ENCODE measurements around the gene GNPTAB.
"Not testable (repeated sequence)": the region's sequence is repeated elsewhere in the genome, so short reads cannot be mapped to it uniquely, and the experiment has no call there.

GNPTAB gene

DNA sequence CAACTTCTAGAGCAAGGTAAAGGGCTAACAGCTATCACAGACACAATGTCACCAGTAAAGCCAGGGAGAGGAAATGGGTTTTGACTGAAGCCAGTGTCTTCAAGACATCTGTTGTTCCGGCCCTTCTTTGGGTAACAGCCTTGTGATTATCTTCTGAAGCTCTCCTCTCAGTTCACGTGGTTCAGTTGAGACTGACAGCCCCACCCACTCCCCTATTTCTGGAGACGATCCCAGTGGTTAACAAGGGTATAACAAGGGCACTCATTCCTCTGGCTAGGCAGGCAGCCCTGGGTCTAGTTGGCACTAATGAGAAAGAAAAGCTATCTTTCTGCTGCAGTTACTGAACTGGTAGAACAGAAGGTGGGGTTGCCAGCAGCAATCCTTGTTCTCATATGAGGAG, 6.9 kb downstream of the GNPTAB start:
- TF ChIP-seq CTCF (conservative IDR thresholded peaks at IDR 0.05; ENCODE audit: control insufficient read depth, insufficient read depth, low read depth, low read length), result peak; percentile 8
- DNase-seq (ENCODE audit: low read depth), result peak; percentile 6
- H3K4me3 ChIP-seq (ENCODE audit: control insufficient read depth, low read depth, low read length), result no peak overlapping the region

- H3K4me3 ChIP-seq (ENCODE audit: control insufficient read depth, low read depth, low read length), result no peak overlapping the region
- DNase-seq (ENCODE audit: low read depth), result no peak
- TF ChIP-seq CTCF (conservative IDR thresholded peaks at IDR 0.05; ENCODE audit: control insufficient read depth, insufficient read depth, low read depth, low read length), result no peak
These were observed 7.7 kb downstream of the GNPTAB start for GRCh38 chr12:101823039-101823438.

DNA sequence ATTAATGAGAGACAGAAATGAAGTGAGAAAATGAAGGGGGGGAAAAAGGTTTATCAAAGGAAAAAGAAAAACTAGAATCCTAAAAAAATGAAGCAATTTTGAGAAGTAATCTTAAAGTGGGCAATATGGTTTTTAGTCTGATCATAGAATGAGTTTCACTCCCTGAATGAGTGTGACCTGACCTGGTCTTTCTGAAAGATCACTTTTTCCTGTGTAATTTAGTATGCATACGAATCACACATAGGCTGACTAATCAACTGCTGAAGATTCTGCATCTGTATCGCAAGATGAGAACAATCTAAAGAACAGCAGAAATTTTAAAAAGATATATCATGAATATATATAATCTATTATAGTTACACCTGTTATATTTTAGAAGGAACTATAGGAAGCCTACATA, 11.3 kb downstream of the GNPTAB start:
- no peak overlapping the region for H3K4me3 ChIP-seq (ENCODE audit: control insufficient read depth, low read depth, low read length)
- no peak for TF ChIP-seq CTCF (conservative IDR thresholded peaks at IDR 0.05; ENCODE audit: control insufficient read depth, insufficient read depth, low read depth, low read length)
- DNase-seq (ENCODE audit: low read depth), result peak; percentile 20

DNA sequence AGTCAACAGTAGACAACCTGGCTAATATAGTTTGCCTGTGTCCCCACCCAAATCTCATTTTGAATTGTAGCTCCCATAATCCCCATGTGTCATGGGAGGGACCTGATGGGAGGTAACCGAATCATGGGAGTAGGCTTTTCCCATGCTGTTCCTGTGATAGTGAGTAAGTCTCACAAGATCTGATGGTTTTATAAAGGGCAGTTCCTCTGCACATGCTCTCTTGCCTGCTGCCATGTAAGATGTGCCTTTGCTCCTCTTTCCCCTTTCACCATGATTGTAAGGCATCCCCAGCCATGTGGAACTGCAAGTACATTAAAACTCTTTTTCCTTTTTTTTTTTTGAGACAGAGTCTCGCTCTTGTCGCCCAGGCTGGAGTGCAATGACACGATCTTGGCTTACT, 12.1 kb downstream of the GNPTAB start:
- DNase-seq (ENCODE audit: low read depth); H3K4me3 ChIP-seq (ENCODE audit: control insufficient read depth, low read depth, low read length): not testable (repeated sequence)

DNA sequence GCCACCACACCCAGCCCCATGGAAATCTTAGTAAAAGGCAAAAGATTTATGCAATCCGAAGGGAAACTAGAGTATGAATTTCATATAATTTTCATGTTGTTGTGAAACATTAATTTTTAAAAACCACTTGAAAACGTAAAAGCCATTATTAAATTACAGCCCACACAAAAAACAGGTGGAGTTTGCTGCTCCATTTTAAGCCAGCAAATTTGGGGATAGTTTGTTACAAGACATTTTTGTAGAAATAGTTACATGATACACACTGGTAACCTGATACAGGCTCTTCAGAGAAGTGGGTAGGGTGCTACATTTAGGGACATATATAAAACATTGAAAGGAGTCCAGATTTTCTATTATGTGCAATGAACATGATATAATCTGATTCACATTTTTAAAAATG, 17.6 kb downstream of the GNPTAB start:
- no peak for TF ChIP-seq CTCF (conservative IDR thresholded peaks at IDR 0.05; ENCODE audit: control insufficient read depth, insufficient read depth, low read depth, low read length)
- DNase-seq (ENCODE audit: low read depth), result no peak
- no peak overlapping the region for H3K4me3 ChIP-seq (ENCODE audit: control insufficient read depth, low read depth, low read length)

GRCh38 chr12:101812716-101813115, 18.0 kb downstream of the GNPTAB start:
- not testable (repeated sequence) for DNase-seq (ENCODE audit: low read depth); H3K4me3 ChIP-seq (ENCODE audit: control insufficient read depth, low read depth, low read length)

DNA sequence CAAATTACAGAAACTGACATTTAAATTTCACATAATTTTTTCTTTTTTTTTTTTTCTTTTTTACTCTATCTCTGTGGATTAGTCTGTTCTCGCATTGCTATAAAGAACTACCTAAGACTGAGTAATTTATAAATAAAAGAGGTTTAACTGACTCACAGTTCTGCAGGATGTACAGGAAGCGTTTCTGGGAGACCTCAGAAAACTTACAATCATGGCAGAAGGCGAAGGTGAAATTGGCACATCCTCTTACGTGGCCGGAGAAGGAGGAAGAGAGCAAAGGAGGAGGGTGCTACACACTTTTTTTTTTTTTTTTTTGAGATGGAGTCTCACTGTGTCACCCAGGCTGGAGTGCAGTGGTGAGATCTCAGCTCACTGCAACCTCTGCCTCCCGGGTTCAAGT, 19.4 kb downstream of the GNPTAB start:
- not testable (repeated sequence) for DNase-seq (ENCODE audit: low read depth); H3K4me3 ChIP-seq (ENCODE audit: control insufficient read depth, low read depth, low read length)

DNA sequence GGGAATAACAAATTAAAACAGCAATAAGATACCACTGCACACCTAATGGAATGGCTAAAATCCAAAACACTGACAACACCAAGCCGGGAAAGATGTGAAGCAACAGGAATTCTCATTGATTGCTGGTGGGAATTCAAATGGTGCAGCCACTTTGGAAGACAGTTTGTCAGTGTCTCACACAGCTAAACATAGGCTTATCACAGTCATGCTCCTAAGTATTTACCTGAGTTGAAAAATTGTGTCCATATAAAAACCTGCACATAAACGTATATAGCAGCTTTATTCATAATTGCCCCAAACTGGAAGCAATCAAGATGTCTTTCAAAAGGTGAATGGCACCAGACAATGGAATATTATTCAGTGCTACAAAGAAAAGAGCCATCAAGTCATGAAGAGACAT, 21.6 kb downstream of the GNPTAB start:
- TF ChIP-seq CTCF (conservative IDR thresholded peaks at IDR 0.05; ENCODE audit: control insufficient read depth, insufficient read depth, low read depth, low read length), result no peak
- DNase-seq (ENCODE audit: low read depth), result no peak
- no peak overlapping the region for H3K4me3 ChIP-seq (ENCODE audit: control insufficient read depth, low read depth, low read length)

DNA sequence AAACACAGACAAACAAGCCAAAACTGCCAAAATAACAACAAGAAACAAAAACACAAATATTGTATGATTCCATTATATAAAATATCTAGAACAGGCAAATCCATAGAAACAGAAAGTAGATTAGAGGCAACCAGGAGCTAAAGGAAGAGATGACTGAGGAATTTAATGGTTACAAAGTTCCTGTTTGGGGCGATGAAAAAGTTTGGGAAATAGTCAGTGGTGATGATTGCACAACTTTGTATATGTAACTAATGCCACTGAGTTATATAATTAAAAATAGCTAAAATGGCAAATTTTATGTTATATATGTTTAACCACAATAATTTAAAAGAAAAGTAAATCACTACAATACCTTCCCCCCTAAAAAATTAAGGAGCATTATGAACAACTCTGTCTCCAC, 24.5 kb downstream of the GNPTAB start:
- no peak for DNase-seq (ENCODE audit: low read depth)
- H3K4me3 ChIP-seq (ENCODE audit: control insufficient read depth, low read depth, low read length), result no peak overlapping the region
- no peak for TF ChIP-seq CTCF (conservative IDR thresholded peaks at IDR 0.05; ENCODE audit: control insufficient read depth, insufficient read depth, low read depth, low read length)

Data from fibroblast of mammary gland (primary cell).